HG03469 (cell line): ENCODE data around the gene CCDC167.

Experiments used
- ATAC-seq: cut with Tn5 transposase; IDR thresholded peaks from one replicate; pipeline ENCODE4 v1.9.1; 2021; ENCODE audit warnings: mild to moderate bottlenecking, moderate library complexity, moderate number of reproducible peaks; ENCODE audit not compliant: unreplicated experiment

The CCDC167 gene

DNA sequence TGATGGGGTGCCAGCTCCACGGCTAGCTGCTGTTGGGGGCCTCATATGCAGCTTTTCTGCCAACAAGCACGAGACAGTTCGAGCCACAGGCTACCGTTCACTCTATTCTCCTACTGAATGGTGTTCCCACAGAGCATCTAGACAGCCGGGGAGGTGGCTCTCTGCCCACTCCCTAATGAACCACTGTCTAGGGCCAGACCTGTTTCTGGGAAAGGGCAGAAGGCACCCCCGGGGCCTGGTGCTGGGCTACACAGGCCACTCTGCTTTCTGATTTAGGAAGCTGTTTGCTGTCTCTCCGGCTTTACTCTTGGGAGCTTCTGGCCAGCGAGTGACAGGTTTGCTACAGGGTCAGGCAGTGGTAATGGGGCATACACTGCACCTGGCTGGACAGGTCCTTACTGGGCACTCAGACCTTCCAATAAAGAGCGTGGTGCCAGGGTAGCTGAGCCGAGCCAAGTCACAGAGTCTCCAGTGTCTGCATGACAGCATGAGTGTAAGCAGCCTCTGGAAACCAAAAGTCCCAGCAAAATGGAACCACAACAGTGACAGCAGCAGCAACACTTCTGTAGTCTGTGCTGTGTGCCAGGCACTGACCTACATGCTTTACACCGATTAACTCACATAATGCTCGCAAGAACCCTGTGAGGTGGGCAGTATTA lies 8.4 kb downstream of the CCDC167 start:
- no peak for ATAC-seq

DNA sequence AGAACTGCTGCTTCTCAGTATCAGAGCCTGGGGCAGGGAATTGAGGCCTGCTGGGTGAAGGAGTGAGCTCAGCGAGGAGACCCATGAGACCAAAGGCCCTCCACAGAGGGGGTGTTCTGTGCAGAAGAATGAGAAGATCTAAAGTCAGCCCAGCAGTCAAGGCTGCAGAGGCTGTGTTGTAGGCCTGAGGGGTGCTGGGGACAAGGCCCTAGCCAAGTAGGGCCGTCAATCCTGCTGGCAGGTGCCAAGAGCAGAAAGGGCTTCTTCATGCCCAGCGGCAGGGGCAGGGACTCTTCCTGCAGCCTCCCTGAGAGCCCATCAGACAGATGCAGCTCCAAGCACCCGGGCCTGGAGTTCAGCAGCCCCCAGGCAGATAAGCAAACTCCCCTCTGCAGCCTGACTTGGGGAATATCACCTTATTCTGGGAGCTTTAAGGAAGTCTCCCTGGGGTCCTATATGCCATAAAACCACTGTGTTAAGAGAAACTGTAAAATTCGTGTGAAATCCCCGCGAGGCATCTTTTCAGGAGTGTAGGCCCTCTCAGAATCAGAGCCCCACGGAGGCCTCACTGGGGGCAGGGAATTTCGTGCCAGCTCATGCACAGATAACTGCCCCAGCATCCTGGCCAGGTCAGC lies 9.0 kb downstream of the CCDC167 start:
- no peak for ATAC-seq

GRCh38 chr6:37489697-37490336 lies 9.9 kb downstream of the CCDC167 start:
- no peak for ATAC-seq

DNA sequence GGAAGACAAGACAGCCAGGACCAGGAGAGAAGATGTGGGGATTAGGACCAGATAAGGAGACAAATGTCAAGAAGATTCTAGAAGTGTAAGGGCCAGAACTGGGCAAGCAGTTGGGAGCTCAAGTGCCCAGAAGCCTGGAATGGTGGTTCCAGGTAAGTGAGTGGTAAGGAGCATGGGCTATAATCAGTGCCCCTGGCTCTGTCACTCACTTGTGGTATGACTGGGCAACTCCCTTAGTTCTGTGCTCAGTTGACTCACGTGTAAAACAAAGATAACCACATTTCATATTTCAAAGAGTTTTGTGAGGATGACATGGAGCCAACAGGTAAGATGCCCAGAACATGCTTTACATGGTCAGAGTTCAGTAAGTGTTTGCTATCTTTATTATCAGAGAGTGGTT lies 11.2 kb downstream of the CCDC167 start:
- ATAC-seq: no peak

DNA sequence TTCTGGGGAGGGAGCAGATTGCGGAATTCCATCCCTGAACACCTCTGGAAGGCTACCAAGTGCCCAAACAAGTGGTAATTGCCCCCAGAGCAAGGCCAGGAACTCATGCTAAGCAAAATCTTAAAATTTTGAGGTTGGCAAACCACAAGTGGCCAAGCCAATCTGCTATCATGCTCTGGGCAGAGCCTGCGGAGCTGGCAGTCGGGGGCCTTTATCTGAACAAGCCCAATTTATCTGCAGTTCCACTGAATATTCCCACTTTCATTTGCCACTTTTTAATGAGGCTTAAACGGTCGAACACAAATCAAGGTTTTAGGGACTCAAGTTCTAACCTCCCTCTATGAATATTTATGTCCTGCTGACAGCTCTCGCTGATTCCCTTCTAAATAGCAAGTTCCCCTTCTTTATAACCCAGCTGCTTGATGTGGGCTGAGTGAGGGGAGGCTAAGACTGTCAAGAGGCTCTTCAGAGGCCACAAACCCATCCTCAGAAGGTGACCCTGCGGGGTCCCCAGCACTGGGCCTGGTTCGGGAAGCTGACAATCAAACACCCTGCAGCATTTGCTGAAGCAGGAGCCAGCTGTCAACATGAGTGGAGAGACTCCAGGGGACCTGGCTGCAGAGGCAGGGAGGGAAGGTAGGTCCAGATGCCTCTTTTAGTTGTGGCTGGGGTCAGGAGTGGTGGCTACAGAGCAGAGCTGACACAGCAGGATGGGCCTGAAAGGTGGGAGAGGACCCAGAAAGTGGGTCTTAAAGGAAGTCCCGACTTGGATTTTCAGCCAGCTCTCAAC lies 11.9 kb downstream of the CCDC167 start:
- ATAC-seq: no peak

GRCh38 chr6:37486121-37486839 lies 13.4 kb downstream of the CCDC167 start:
- no peak for ATAC-seq

DNA sequence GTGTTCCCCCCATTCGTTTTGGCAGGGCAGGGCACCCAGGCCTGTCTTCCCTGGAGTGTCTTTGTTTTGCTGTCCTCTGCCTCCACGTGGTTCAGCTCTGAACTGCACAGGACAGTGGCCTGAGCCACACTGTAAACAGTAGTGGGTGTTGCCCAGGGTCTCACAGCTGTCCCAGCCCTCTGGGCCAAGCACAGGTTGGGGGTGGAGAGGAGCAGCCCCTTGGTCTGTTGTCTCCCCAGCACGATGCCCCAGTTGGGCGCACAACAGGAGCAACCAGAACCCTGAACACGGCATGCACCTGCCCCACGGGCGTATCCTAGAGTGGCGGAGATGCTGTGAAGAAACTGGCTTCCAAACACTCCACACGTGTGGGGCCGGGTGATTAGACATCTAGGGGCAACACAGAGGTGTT lies 14.4 kb downstream of the CCDC167 start:
- no peak for ATAC-seq

DNA sequence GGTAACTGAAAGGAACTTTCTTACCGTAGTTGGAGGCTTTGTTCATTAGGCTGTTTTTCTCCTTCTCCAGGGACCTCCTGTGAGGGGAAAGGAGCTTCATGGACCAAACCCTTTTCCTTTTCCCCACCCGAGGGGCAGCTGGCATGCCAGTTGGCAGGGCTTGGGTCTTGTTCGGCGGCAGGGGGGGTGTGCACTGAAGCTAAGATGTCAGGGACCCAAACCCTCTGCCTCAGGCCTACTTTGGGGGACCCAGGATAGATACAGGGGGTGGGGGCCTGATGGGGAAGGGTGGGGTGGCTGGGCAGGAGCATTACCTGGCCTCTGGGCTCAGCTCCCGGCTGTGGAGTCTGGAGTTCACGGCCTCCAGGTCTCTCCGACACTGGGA lies 14.9 kb downstream of the CCDC167 start:
- no peak for ATAC-seq

DNA sequence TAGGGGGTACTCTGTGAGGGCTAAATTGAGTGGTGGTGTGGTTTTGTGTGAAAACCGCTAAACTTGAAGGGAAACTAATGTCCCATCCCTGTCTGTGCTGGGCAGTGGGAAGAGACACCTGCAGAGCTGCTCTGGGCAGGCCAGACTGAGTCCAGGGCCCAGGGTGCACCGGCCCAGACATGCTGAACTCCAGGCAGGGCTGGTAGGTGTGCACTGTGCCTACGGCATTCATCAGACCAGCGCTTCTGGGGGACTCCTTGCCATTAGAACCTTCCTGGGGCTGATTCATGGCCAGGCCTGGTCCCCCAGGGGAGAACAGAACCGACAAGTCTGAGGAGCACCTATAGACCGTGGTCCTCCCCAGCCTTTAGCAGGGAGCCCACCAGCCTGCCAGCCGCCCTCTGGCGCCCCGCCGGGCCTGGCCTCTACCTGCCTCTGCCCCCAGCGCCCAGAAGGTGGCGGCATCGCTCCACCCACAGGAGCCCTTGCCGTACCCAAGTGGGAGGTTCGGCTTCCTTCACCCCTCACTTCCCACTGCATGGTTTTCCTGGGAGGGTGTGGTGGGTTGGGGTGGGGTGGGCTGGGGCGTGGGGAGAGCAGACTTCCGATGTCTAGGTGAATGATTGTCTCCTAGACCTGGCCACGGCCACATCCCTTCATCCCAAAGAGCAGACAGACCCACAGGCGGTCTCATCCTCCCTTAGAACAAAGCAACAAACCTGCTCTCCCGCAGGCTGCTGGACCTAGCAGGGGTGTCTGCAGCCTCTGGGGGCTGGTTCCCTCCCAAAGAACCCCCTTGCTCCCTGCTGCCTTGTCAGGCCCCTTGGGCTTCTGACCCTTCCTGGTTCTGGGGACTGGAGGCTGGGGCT lies 15.5 kb downstream of the CCDC167 start:
- no peak for ATAC-seq

GRCh38 chr6:37483252-37483901 lies 16.3 kb downstream of the CCDC167 start:
- ATAC-seq: no peak

DNA sequence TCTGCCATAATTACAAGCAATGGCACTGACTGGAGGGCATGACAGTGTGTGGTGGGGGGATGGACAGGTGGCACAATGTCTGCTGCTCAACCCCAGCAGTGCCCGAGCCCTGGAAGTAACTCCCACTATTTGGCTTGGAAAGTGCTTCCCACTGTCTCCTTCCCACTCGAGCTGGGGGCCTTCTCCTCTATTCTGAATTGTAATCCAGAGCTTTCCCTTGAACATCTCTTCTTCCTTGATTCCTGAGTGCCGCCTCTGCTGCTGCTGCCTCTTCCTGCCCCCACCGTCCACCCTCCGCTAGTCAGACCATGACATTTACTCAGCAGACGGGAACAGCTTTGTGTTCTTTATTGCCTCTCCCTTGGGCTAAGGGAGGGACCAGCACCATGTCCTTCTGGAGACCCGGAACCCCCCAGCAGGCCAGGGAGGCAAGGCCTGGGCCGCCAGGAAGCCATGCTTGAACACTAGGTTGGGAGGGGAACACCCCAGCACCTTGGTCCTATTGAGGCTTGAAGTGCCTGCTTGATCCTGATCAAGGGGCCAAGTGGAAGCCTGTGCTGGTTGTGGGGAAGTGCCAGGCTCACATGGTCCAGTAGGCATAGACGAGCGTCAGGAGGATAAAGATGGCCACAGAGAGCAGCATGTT lies 17.0 kb downstream of the CCDC167 start:
- ATAC-seq: no peak

- no peak for ATAC-seq
These were observed 17.7 kb downstream of the CCDC167 start for GRCh38 chr6:37481711-37482605.

DNA sequence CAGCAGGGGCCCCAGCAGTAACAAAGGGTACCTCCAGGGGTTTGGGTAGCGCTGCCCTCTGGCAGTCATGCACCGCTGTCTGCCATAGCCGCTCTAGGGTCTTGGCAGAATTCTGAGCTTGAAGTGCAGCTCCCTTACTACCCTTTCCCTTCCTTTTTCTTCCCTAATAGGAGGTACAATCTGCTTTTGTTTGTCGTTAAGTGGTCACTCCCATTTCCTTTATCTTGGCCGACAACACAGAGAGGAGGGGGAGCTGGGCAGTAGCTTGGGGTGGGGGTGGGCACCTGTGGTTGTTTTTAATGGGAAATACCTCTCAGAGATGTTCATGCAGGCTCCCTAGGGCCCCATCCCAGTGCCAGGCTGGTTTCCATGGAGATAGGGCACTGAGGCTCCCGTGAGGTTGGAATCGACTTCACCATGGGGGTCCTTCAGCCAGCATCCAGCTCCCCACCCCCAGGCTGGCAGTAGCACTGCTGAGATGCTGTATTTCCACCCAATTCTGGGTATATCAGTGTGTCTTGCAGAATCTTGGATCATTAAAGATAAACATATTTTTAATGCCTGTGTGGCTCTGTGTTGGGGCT lies 18.6 kb downstream of the CCDC167 start:
- no peak for ATAC-seq

DNA sequence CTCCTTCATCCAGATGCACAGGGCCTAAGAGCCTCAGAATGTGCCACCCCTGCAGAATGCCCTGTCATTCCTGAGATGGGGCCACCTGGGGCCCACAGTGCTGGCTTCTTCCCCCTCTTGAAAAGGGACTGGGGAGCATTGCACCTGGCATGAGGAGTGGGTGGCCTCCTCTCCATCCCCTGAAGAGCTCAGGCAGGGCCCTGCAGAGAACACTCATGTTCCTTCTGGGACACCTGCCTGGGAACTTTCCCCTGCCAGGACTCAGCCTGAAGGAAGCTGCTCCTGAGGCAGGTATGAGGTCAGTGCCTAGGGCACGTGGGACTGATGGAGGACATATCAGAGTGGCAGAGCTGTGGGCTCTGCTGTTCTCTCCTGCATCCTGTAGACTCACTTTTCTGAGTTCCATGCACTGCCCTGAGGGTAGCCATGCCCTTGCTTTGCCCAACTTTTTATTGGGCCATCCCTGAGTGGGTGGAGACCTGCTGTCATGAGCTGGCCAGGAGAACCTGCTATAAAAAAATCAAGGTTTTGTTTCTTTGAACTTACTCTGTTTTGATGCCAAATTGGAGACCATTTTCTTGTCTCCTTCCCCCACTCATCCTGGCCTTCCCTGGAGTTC lies 19.5 kb downstream of the CCDC167 start:
- no peak for ATAC-seq

DNA sequence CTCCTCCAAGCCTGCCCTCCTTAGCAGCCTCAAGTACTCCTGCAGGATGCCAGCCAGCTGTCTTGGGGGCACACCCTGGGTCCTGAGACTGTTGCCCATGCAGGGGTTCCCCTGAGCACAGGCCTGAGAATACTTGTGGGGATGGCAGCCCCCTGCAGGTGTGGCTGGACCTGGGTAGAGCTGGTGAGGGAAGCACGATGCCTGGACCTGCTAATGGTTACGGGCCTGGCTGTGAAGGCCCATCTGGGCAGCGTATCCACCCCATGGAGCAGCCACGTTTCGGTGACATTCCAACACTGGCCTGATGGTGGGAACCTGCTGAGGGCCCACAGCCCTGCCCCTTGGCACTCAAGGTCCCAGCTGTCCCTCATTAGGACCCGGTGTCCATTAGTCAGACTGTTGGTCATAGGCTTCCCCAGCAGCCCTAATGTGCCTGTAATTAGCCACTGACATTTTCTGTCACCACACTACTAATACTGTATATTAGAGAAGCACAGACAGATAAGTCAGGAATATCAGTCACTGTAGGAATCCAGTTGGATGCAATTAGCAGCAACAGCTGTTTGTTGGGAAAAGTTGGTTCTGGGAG lies 20.3 kb downstream of the CCDC167 start:
- ATAC-seq: no peak

DNA sequence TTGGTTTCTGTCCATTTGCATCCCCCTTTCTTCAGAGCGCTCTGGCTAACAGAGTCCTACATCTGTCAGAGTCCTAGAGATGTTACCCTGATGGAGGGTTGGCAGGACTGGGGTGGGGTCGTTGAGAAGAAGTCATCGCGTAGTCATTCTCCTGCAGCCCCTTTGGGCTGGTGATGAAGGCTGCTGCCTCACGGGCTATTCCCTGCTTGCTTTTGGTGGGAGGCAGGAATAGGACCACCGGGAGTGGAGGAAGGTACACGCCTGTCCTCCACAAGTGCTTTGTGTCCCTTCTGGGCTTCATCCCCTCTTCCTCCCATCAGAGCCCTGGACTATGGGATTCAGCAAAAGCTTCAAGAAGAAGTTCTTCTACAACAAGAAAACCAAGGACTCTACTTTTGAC lies 20.9 kb downstream of the CCDC167 start:
- no peak for ATAC-seq
